H9 (cell line): ENCODE results near the gene PITHD1. TPM values are rescaled to one million over a fixed set of nuclear protein-coding genes. Genes with fewer than 3 reads are reported as not detected.

ENCODE experiments used
- DNase-seq: peaks from one replicate; pipeline ENCODE4 v3.0.0-alpha.2; 2017
- H2AFZ ChIP-seq: one replicate; pipeline ENCODE4 v1.6.1; 2013; ENCODE audit warnings: mild to moderate bottlenecking, low read length, control low read depth, moderate library complexity
- H2AK5ac ChIP-seq: 2 replicates; pipeline ENCODE4 v1.6.1; 2013; ENCODE audit warnings: low read length, control low read depth, mixed read lengths; ENCODE audit not compliant: insufficient read length
- H2BK120ac ChIP-seq: one replicate; pipeline ENCODE4 v1.6.1; 2013; ENCODE audit warnings: low read depth, mild to moderate bottlenecking, low read length, control low read depth, inconsistent platforms; ENCODE audit not compliant: poor library complexity, severe bottlenecking
- H2BK12ac ChIP-seq: 2 replicates; pipeline ENCODE4 v1.6.1; 2013; ENCODE audit warnings: low read length, control low read depth, mixed read lengths, low read depth; ENCODE audit not compliant: insufficient read length
- H2BK15ac ChIP-seq: 2 replicates; pipeline ENCODE4 v1.6.1; 2013; ENCODE audit warnings: low read depth, low read length, control low read depth
- H2BK20ac ChIP-seq: one replicate; pipeline ENCODE4 v1.6.1; 2013; ENCODE audit warnings: low read depth, mild to moderate bottlenecking, low read length, control low read depth, inconsistent platforms; ENCODE audit not compliant: poor library complexity, severe bottlenecking
- H2BK5ac ChIP-seq: 2 replicates; pipeline ENCODE4 v1.6.1; 2013; ENCODE audit warnings: low read length, control low read depth, mixed read lengths; ENCODE audit not compliant: insufficient read length
- H3K14ac ChIP-seq: 2 replicates; pipeline ENCODE4 v1.6.1; 2013; ENCODE audit warnings: low read length, control low read depth; ENCODE audit not compliant: insufficient read depth
- H3K18ac ChIP-seq: 2 replicates; pipeline ENCODE4 v1.6.1; 2013; ENCODE audit warnings: low read depth, mild to moderate bottlenecking, mixed read lengths, low read length, control low read depth; ENCODE audit not compliant: insufficient read length
- H3K23ac ChIP-seq: 2 replicates; pipeline ENCODE4 v1.6.1; 2013; ENCODE audit warnings: low read length, control low read depth, mixed read lengths, low read depth; ENCODE audit not compliant: insufficient read length
- H3K23me2 ChIP-seq: 2 replicates; pipeline ENCODE4 v1.6.1; 2013; ENCODE audit warnings: low read depth, mild to moderate bottlenecking, mixed read lengths, low read length, control low read depth; ENCODE audit not compliant: insufficient read length, poor library complexity, severe bottlenecking
- H3K27ac ChIP-seq: 2 replicates; pipeline ENCODE4 v1.5.1; 2013; ENCODE audit warnings: low read length, control low read depth, mixed read lengths, low read depth; ENCODE audit not compliant: insufficient read length
- H3K27me3 ChIP-seq: 2 replicates; pipeline ENCODE4 v1.6.1; 2013; ENCODE audit warnings: low read length, control low read depth, inconsistent platforms; ENCODE audit not compliant: insufficient read depth
- H3K4ac ChIP-seq: 2 replicates; pipeline ENCODE4 v1.6.1; 2013; ENCODE audit warnings: low read depth, mild to moderate bottlenecking, control low read depth, inconsistent platforms, low read length, moderate library complexity
- H3K4me1 ChIP-seq: 2 replicates; pipeline ENCODE4 v1.6.1; 2013; ENCODE audit warnings: low read length, control low read depth, inconsistent platforms; ENCODE audit not compliant: insufficient read depth
- H3K4me2 ChIP-seq: 2 replicates; pipeline ENCODE4 v1.6.1; 2013; ENCODE audit warnings: low read length, control low read depth, mixed read lengths; ENCODE audit not compliant: insufficient read length, insufficient read depth
- H3K56ac ChIP-seq: 2 replicates; pipeline ENCODE4 v1.6.1; 2013; ENCODE audit warnings: low read depth, mild to moderate bottlenecking, mixed read lengths, low read length, control low read depth; ENCODE audit not compliant: insufficient read length
- H3K79me1 ChIP-seq: 2 replicates; pipeline ENCODE4 v1.6.1; 2013; ENCODE audit warnings: low read depth, mild to moderate bottlenecking, moderate library complexity, low read length, control low read depth, inconsistent platforms; ENCODE audit not compliant: insufficient read depth, poor library complexity, severe bottlenecking
- H3K79me2 ChIP-seq: 2 replicates; pipeline ENCODE4 v1.6.1; 2013; ENCODE audit warnings: low read length, control low read depth, inconsistent platforms; ENCODE audit not compliant: insufficient read depth
- H3K9ac ChIP-seq: 2 replicates; pipeline ENCODE4 v1.6.1; 2013; ENCODE audit warnings: low read length, control low read depth, mixed read lengths; ENCODE audit not compliant: insufficient read length; ENCODE audit errors: extremely low read depth
- H3K9me3 ChIP-seq: one replicate; pipeline ENCODE4 v1.6.1; 2013; ENCODE audit warnings: low read depth, low read length, inconsistent platforms; ENCODE audit not compliant: control insufficient read depth
- H3T11ph ChIP-seq: one replicate; pipeline ENCODE4 v1.6.1; 2013; ENCODE audit warnings: mild to moderate bottlenecking, low read length, control low read depth, inconsistent platforms
- H4K20me1 ChIP-seq: one replicate; pipeline ENCODE4 v1.6.1; 2013; ENCODE audit not compliant: control insufficient read depth, insufficient read length, insufficient read depth
- H4K5ac ChIP-seq: 2 replicates; pipeline ENCODE4 v1.6.1; 2013; ENCODE audit warnings: low read depth, mild to moderate bottlenecking, mixed read lengths, low read length, control low read depth; ENCODE audit not compliant: insufficient read length
- H4K8ac ChIP-seq: replicated peaks from 2 replicates; pipeline ENCODE4 v1.6.1; 2013; ENCODE audit warnings: low read length, control low read depth, mixed read lengths, low read depth; ENCODE audit not compliant: insufficient read length
- H4K91ac ChIP-seq: 2 replicates; pipeline ENCODE4 v1.6.1; 2013; ENCODE audit warnings: low read depth, mild to moderate bottlenecking, moderate library complexity, mixed read lengths, low read length, control low read depth; ENCODE audit not compliant: insufficient read length
- H3K27ac Mint-ChIP-seq, 3 experiments: 2 replicates in 2 of 3; 3 replicates in 1 of 3; pipeline ENCODE4 v1.8.0; 2020 to 2021; ENCODE audit warnings: mixed read lengths in 3 of 3, mild to moderate bottlenecking in 1 of 3, moderate library complexity in 1 of 3
- H3K27me3 Mint-ChIP-seq: 2 replicates; pipeline ENCODE4 v1.8.0; 2021; ENCODE audit warnings: low read depth, mild to moderate bottlenecking, moderate library complexity, mixed read lengths
- H3K36me3 Mint-ChIP-seq, 3 experiments: 2 replicates in 2 of 3; 3 replicates in 1 of 3; pipeline ENCODE4 v1.8.0; 2020 to 2021; ENCODE audit warnings: low read depth in 3 of 3, mixed read lengths in 3 of 3; ENCODE audit not compliant: insufficient read depth in 1 of 3
- H3K4me1 Mint-ChIP-seq, 2 experiments: 2 replicates each; pipeline ENCODE4 v1.8.0; 2020; ENCODE audit warnings: mixed read lengths in 2 of 2
- H3K4me3 Mint-ChIP-seq, 2 experiments: 2 replicates in 1 of 2; 3 replicates in 1 of 2; pipeline ENCODE4 v1.8.0; 2020 to 2021; ENCODE audit warnings: mild to moderate bottlenecking in 2 of 2, mixed read lengths in 2 of 2, moderate library complexity in 1 of 2
- H3K9me3 Mint-ChIP-seq, 2 experiments: 2 replicates in 1 of 2; 3 replicates in 1 of 2; pipeline ENCODE4 v1.8.0; 2020; ENCODE audit warnings: mild to moderate bottlenecking in 2 of 2, mixed read lengths in 2 of 2, moderate library complexity in 1 of 2
- WGBS: extraction: QIAGEN DNeasy Blood & Tissue Kit; methylation state at CpG from one replicate; pipeline ENCODE4 v1.1.7; 2013; ENCODE audit warnings: missing lambda C conversion rate, low lambda C conversion rate, mixed read lengths; ENCODE audit not compliant: insufficient read length; ENCODE audit errors: extremely low coverage; 5-methylcytosine and 5-hydroxymethylcytosine counted together
- total RNA-seq: library from RNA; stranded (reverse); gene quantifications from 2 replicates; pipeline ENCODE4 v1.2.1, GENCODE V29; 2021
- TF ChIP-seq, protein P1 (sequence below): fragments of 200-600 bp; sonication (generic); conservative IDR thresholded peaks from 3 replicates; pipeline ENCODE4 v1.8.0; 2021; ENCODE audit warnings: antibody characterized with exemption, mild to moderate bottlenecking

The PITHD1 gene
- total RNA-seq, 1 experiment from 2014 or later, result 92.0 TPM

DNA sequence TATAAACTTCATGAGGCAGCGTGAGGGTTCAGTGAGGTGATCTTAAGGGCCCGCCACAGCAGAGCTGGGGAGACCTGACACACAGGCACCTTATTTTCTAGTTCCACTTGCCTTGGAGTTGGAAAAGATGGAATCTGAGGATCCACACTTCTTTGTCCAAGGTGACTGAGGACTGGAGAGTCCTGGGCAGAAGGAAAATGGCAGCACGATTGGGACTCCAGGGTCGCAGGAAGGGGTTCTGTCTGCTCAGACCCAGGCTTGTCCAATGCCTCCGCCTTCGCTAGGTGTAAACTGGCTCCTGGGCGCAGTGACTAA, 21.0 kb downstream of the PITHD1 start:
- no peaks in the 10 kb centered on the region for H3K9me3 ChIP-seq
- Mint-ChIP-seq H3K4me1 (peaks cover 9 to 11% of the 10 kb centered on the region in 2 experiments), H3K36me3 (peaks cover 4 to 35% (median 27%) of the 10 kb centered on the region in 3 experiments; a peak in 5 of 7 replicates), H3K27ac (0 out of 7 replicates have a peak overlapping the region, but pooled peaks of 1 of the 3 experiments have one; percentile 15), H3K4me3 (peak overlapping the region; percentile 90 to 91), H3K9me3 (no peaks in the 10 kb centered on the region), H3K27me3 (peaks cover 8% of the 10 kb centered on the region)
- TF ChIP-seq, protein P1, sequence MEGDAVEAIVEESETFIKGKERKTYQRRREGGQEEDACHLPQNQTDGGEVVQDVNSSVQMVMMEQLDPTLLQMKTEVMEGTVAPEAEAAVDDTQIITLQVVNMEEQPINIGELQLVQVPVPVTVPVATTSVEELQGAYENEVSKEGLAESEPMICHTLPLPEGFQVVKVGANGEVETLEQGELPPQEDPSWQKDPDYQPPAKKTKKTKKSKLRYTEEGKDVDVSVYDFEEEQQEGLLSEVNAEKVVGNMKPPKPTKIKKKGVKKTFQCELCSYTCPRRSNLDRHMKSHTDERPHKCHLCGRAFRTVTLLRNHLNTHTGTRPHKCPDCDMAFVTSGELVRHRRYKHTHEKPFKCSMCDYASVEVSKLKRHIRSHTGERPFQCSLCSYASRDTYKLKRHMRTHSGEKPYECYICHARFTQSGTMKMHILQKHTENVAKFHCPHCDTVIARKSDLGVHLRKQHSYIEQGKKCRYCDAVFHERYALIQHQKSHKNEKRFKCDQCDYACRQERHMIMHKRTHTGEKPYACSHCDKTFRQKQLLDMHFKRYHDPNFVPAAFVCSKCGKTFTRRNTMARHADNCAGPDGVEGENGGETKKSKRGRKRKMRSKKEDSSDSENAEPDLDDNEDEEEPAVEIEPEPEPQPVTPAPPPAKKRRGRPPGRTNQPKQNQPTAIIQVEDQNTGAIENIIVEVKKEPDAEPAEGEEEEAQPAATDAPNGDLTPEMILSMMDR, result no peak
- no peak overlapping the region for H2BK15ac ChIP-seq
- H3K79me2 ChIP-seq, result no peaks in the 10 kb centered on the region
- peaks cover 11% of the 10 kb centered on the region for H3K23me2 ChIP-seq
- H3K27ac ChIP-seq, result no peak overlapping the region
- no peak overlapping the region for H3K14ac ChIP-seq
- no peak overlapping the region for H3K18ac ChIP-seq
- no peaks in the 10 kb centered on the region for H4K20me1 ChIP-seq
- no peak overlapping the region for H2AK5ac ChIP-seq
- H2BK5ac ChIP-seq, result no peak overlapping the region
- no peaks in the 10 kb centered on the region for H3K79me1 ChIP-seq
- peak overlapping the region; percentile 78 for H3K4me2 ChIP-seq
- H2BK20ac ChIP-seq, result no peak overlapping the region
- H3K4me1 ChIP-seq, result no peaks in the 10 kb centered on the region; the same call in 1 of the 2 replicates
- no peak for DNase-seq
- no peak overlapping the region for H2BK120ac ChIP-seq
- no peak overlapping the region for H3K4ac ChIP-seq
- H3K27me3 ChIP-seq, result no peaks in the 10 kb centered on the region
- H3T11ph ChIP-seq, result no peak overlapping the region
- H3K9ac ChIP-seq, result no peak overlapping the region
- no peak overlapping the region for H4K5ac ChIP-seq
- WGBS, result no CpG with 5 or more reads among the region's 7 CpGs
- H3K23ac ChIP-seq, result no peak overlapping the region
- H2BK12ac ChIP-seq, result no peak overlapping the region
- H4K8ac ChIP-seq, result no peak overlapping the region
- H4K91ac ChIP-seq, result no peak overlapping the region
- no peak overlapping the region for H3K56ac ChIP-seq
- no peak overlapping the region for H2AFZ ChIP-seq
